K562 treated with DMSO at 1 percent for 12 hours (cell line): ENCODE results near the gene IGSF3. TPM values are rescaled to one million over a fixed set of nuclear protein-coding genes. Genes with fewer than 3 reads are reported as not detected.

Source experiments
- total RNA-seq: library from RNA; unstranded; fragments of 300-600 nt; gene quantifications from 2 replicates; pipeline ENCODE4 v1.2.3, GENCODE V29; 2022; ENCODE audit not compliant: insufficient read depth

IGSF3 gene
- total RNA-seq = 4.2 and 15.6 TPM in 2 replicates

GRCh38 chr1:116667575-116668105, at the start of gene IGSF3:
IGSF3 (minus strand) TSS chr1:116667733; CDS start chr1:116666326, 1,407 bp downstream.

GRCh38 chr1:116570358-116571214, 96.9 kb downstream of the IGSF3 start, which contains the start of gene CD58:
CD58 (minus strand) TSS chr1:116571026; CDS start chr1:116570972, 54 bp downstream.

Other genes with a start within 250 kb of the IGSF3 start
- gene CD58, start 96.7 kb downstream of the IGSF3 start, total RNA-seq = 14.8 and 31.0 TPM in 2 replicates
- not detected in 2 replicates for gene CD2, start 86.7 kb upstream of the IGSF3 start, total RNA-seq
- 17.5 and 27.8 TPM in 2 replicates for gene PTGFRN, start 242.2 kb upstream of the IGSF3 start, total RNA-seq